ENCODE data around the gene TGFB1I1.

- TF ChIP-seq CTCF (IDR thresholded peaks at IDR 0.05; ENCODE audit: low read depth, low read length, poor library complexity, severe bottlenecking) = no peak
- no peak for TF ChIP-seq EZH2phosphoT487 (IDR thresholded peaks at IDR 0.05; ENCODE audit: borderline replicate concordance, low read length)
These were observed 41.4 kb upstream of the TGFB1I1 start for GRCh38 chr16:31430380-31431052.
